Gastroesophageal sphincter (tissue), 4 donors: Measurements from ENCODE around the gene RCN1. TPM values are rescaled to one million over a fixed set of nuclear protein-coding genes. Genes with fewer than 3 reads are reported as not detected.

Experiments used
- ATAC-seq: fragments of 150-250 bp; one replicate; pipeline ENCODE4 v1.9.1; 2016; ENCODE audit warnings: mild to moderate bottlenecking, moderate library complexity
- H3K27ac ChIP-seq, 4 donors: fragments of 200-600 bp; sonication (generic) in 3 of 4; 1 replicate in 3 of 4; 2 replicates in 1 of 4; pipeline ENCODE4 v1.5.1; 2016 to 2019
- H3K27me3 ChIP-seq: fragments of 200-600 bp; sonication (generic); one replicate; pipeline ENCODE4 v1.5.1; 2019
- H3K36me3 ChIP-seq, 2 donors: fragments of 200-600 bp; sonication (generic); one replicate each; pipeline ENCODE4 v1.5.1; 2019; ENCODE audit warnings: control low read depth in 1 of 2
- H3K4me1 ChIP-seq, 3 donors: fragments of 200-600 bp; sonication (generic); 1 replicate in 2 of 3; 2 replicates in 1 of 3; pipeline ENCODE4 v1.5.1; 2016 to 2019; ENCODE audit warnings: control low read depth in 2 of 3
- H3K4me3 ChIP-seq, 2 donors: fragments of 200-600 bp; sonication (generic); one replicate each; pipeline ENCODE4 v1.5.1; 2019; ENCODE audit warnings: mild to moderate bottlenecking in 1 of 2, moderate library complexity in 1 of 2
- H3K9me3 ChIP-seq, 3 donors: fragments of 200-600 bp; sonication (generic); one replicate each; pipeline ENCODE4 v1.5.1; 2017 to 2019; ENCODE audit warnings: control low read depth in 2 of 3
- CTCF ChIP-seq, 4 experiments: fragments of 200-600 bp in 2 of 4; fragments of 450-650 bp in 2 of 4; sonication (generic) in 1 of 4; IDR thresholded peaks; one replicate each; pipeline ENCODE4 v1.5.1; 2017 to 2019; ENCODE audit warnings: antibody characterized with exemption in 4 of 4, mild to moderate bottlenecking in 2 of 4, moderate library complexity in 2 of 4
- EP300 ChIP-seq: sonication (generic); formaldehyde crosslinking; IDR thresholded peaks from one replicate; pipeline ENCODE4 v1.6.1; 2017; ENCODE audit warnings: antibody characterized with exemption, mild to moderate bottlenecking
- POLR2A ChIP-seq, 2 donors: fragments of 450-650 bp; IDR thresholded peaks; one replicate each; pipeline ENCODE4 v1.6.1; 2017; ENCODE audit warnings: antibody characterized with exemption in 2 of 2, mild to moderate bottlenecking in 2 of 2, moderate library complexity in 1 of 2
- POLR2AphosphoS5 ChIP-seq: sonication (generic); formaldehyde crosslinking; IDR thresholded peaks from one replicate; pipeline ENCODE4 v1.6.1; 2017; ENCODE audit warnings: antibody characterized with exemption
- WGBS, 2 donors: methylation state at CpG; one replicate each; pipeline ENCODE4 v1.1.5; 2018; ENCODE audit warnings: low coverage in 1 of 2; 5-methylcytosine and 5-hydroxymethylcytosine counted together
- total RNA-seq, 4 donors: library from RNA; depleted of rRNA; stranded (reverse); fragments of >200 nt; gene quantifications; one replicate each; pipeline ENCODE4 v1.1.0, GENCODE V29; 2016

Gene RCN1
- total RNA-seq, 4 donors from 2014 or later, result 28.6 to 65.0 (median 52.2) TPM

- Histone ChIP-seq H3K4me3 (no peak overlapping the region), H3K9me3 (no peaks in the 10 kb centered on the region), H3K27ac (no peak overlapping the region), H3K27me3 (peaks cover 10% of the 10 kb centered on the region), H3K36me3 (peaks cover 0 to 6% of the 10 kb centered on the region in 2 donors), H3K4me1 (no peaks in the 10 kb centered on the region)
- TF ChIP-seq POLR2A (IDR thresholded peaks at IDR 0.05) (no peak), POLR2AphosphoS5 (no peak), CTCF (IDR thresholded peaks at IDR 0.05) (no peak), EP300 (no peak)
- ATAC-seq, result no peak
- 80 to 85% methylated on average over 2 to 3 of the region's 3 CpGs for WGBS, 2 donors
Measured at GRCh38 chr11:32110795-32111194, 19.9 kb downstream of the RCN1 start.

- ATAC-seq, result no peak
- WGBS, 2 donors, result 53 to 58% methylated on average over 8 to 10 of the region's 10 CpGs
Measured at GRCh38 chr11:32113200-32113919, 22.5 kb downstream of the RCN1 start.

GRCh38 chr11:32113920-32114203 lies 23.0 kb downstream of the RCN1 start:
- peaks cover 10% of the 10 kb centered on the region for H3K27me3 ChIP-seq
- no peak overlapping the region for H3K4me3 ChIP-seq
- H3K36me3 ChIP-seq, result no peaks in the 10 kb centered on the region
- H3K4me1 ChIP-seq, result no peaks in the 10 kb centered on the region
- 84 to 95% methylated on average over 2 of the region's 2 CpGs for WGBS, 2 donors
- ATAC-seq, result no peak
- TF ChIP-seq POLR2A (IDR thresholded peaks at IDR 0.05) (no peak), EP300 (no peak), CTCF (IDR thresholded peaks at IDR 0.05) (no peak), POLR2AphosphoS5 (no peak)
- H3K27ac ChIP-seq, result no peak overlapping the region
- no peaks in the 10 kb centered on the region for H3K9me3 ChIP-seq

More at GRCh38 chr11:32113200-32113919, 22.5 kb downstream of the RCN1 start:
- TF ChIP-seq CTCF (IDR thresholded peaks at IDR 0.05) (no peak), POLR2AphosphoS5 (no peak), EP300 (no peak), POLR2A (IDR thresholded peaks at IDR 0.05) (no peak)
- Histone ChIP-seq H3K4me1 (no peaks in the 10 kb centered on the region), H3K27me3 (peaks cover 10% of the 10 kb centered on the region), H3K27ac (no peak overlapping the region), H3K9me3 (no peaks in the 10 kb centered on the region), H3K36me3 (no peaks in the 10 kb centered on the region), H3K4me3 (no peak overlapping the region)

- Histone ChIP-seq H3K4me1 (no peaks in the 10 kb centered on the region), H3K4me3 (no peak overlapping the region), H3K27me3 (peaks cover 10% of the 10 kb centered on the region), H3K9me3 (no peaks in the 10 kb centered on the region), H3K27ac (no peak overlapping the region), H3K36me3 (no peaks in the 10 kb centered on the region)
- no peak for ATAC-seq
- 43 to 73% methylated on average over 4 to 5 of the region's 5 CpGs for WGBS, 2 donors
- TF ChIP-seq EP300, result no peak
- no peak for TF ChIP-seq CTCF (IDR thresholded peaks at IDR 0.05)
- TF ChIP-seq POLR2AphosphoS5, result no peak
- no peak for TF ChIP-seq POLR2A (IDR thresholded peaks at IDR 0.05)
Measured at GRCh38 chr11:32115446-32115845, 24.6 kb downstream of the RCN1 start.

- Histone ChIP-seq H3K27ac (no peak overlapping the region), H3K27me3 (peaks cover 15% of the 10 kb centered on the region), H3K36me3 (no peaks in the 10 kb centered on the region), H3K4me3 (no peak overlapping the region), H3K9me3 (no peaks in the 10 kb centered on the region), H3K4me1 (no peaks in the 10 kb centered on the region)
- no peak for TF ChIP-seq CTCF (IDR thresholded peaks at IDR 0.05)
- TF ChIP-seq POLR2A (IDR thresholded peaks at IDR 0.05), result no peak
- no peak for TF ChIP-seq EP300
- TF ChIP-seq POLR2AphosphoS5, result no peak
- ATAC-seq, result no peak
- WGBS, 2 donors, result 90 to 100% methylated on average over 2 of the region's 2 CpGs
Measured at GRCh38 chr11:32116668-32117067, 25.8 kb downstream of the RCN1 start.
